Measurements from ENCODE around the gene KRT15. TPM values are rescaled to one million over a fixed set of nuclear protein-coding genes. Genes with fewer than 3 reads are reported as not detected.
A peak's percentile ranks its signal among the peaks of the same experiment; 100 is the strongest.

The KRT15 gene
- total RNA-seq, 4 donors from 2014 or later = 802 to 1,380 (median 1,140) TPM

DNA sequence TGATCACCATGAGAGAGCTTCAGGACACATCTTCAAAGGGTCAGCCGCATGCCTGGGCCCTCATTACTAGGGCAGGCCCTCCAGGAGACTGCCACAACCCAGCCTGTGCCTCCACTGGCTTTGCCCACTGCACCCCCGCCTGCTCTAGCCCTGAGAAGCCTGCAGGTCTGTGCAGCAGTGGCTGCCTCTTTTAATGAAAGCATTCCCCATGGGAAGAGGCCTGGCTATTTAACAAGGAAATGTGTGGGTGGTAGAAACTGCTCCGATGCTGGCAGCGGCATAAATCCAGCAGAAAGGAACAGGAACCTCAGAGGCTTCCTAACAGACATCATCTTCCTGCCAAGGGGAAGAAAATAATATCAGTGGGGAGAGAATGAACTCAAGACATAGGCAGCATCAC lies 51.1 kb downstream of the KRT15 start:
- 40 to 66% methylated on average over 4 of the region's 4 CpGs for WGBS, 2 donors
- intact Hi-C loops (cut with DNase I; ENCODE audit: low total_unique reads) = no loop called here
- no peak overlapping the region for H3K4me3 ChIP-seq (ENCODE audit: low read depth, poor library complexity, severe bottlenecking)
- TF ChIP-seq POLR2A (IDR thresholded peaks at IDR 0.05) (no peak), CTCF (IDR thresholded peaks at IDR 0.05) (no peak)
- DNase-seq (ENCODE audit: low spot score in 2 of 2) = no peak

GRCh38 chr17:41466988-41467387 lies 51.7 kb downstream of the KRT15 start, which contains the start of gene KRT32:
Gene KRT32, minus strand, starts transcription at chr17:41467386. Its CDS starts 61 bp downstream, at chr17:41467325.
- intact Hi-C loops (cut with DNase I; ENCODE audit: low total_unique reads) = no loop called here
- TF ChIP-seq POLR2A (IDR thresholded peaks at IDR 0.05) (no peak), CTCF (IDR thresholded peaks at IDR 0.05) (no peak)
- DNase-seq (ENCODE audit: low spot score in 2 of 2) = no peak
- WGBS, 2 donors = 88 to 91% methylated on average over 14 of the region's 14 CpGs
- no peak within 1 kb of the TSS for H3K4me3 ChIP-seq (ENCODE audit: low read depth, poor library complexity, severe bottlenecking)

DNA sequence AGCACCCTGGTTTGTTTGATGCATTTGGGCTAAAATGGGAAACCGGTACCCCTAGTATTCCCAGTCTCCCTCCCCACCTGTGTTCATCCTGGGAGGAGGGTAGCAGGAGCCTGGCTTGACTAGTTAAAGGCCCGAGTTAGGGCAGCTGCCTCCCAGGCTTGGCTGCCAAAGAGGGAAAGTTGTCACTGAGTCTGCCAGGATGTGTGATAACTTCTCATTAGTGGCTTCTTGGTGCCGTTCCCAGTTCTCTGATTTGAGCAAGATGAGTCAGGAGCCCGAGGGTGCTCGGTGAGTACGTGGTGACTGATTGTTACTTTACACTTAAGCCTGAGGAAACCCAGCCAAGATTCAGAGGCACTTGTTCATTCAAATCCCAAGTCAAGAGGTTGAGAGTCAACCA lies 54.0 kb downstream of the KRT15 start:
- TF ChIP-seq POLR2A (IDR thresholded peaks at IDR 0.05) = no peak
- TF ChIP-seq CTCF (IDR thresholded peaks at IDR 0.05) = no peak
- 15 to 20% methylated on average over 5 to 6 of the region's 6 CpGs for WGBS, 2 donors
- peak in 1 of 2 donors; percentile 87 for DNase-seq (ENCODE audit: low spot score in 2 of 2)
- intact Hi-C loops (cut with DNase I; ENCODE audit: low total_unique reads) = no loop called here
- no peak overlapping the region for H3K4me3 ChIP-seq (ENCODE audit: low read depth, poor library complexity, severe bottlenecking)

- TF ChIP-seq POLR2A (IDR thresholded peaks at IDR 0.05) = no peak
- no peak overlapping the region for H3K4me3 ChIP-seq (ENCODE audit: low read depth, poor library complexity, severe bottlenecking)
- WGBS, 2 donors = 85 to 88% methylated on average over 11 of the region's 11 CpGs
- intact Hi-C loops (cut with DNase I; ENCODE audit: low total_unique reads) = no loop called here
- DNase-seq (ENCODE audit: low spot score in 2 of 2) = no peak
These were observed 54.5 kb downstream of the KRT15 start for GRCh38 chr17:41464173-41464572.

DNA sequence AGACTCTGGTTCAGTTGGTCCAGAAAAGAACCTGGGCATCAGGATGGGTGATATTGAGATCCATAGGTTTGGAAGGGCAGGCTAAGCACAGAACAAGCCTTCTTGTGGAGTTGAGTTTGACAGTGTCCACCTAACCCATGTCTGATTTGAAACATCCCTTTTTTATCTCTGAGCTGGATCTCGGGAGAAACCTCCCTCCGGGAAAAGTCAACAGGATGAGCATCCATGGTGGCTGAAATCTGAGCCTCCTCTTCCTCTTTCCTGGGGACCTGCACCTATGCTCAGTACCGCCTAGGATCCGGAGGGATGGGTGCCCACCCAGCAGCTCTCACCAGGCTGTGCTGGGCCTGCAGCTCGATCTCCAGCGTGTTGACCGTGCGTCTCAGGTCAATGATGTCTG lies 54.9 kb downstream of the KRT15 start:
- intact Hi-C loops (cut with DNase I; ENCODE audit: low total_unique reads) = no loop called here
- TF ChIP-seq POLR2A (IDR thresholded peaks at IDR 0.05) = no peak
- TF ChIP-seq CTCF (IDR thresholded peaks at IDR 0.05) = no peak
- no peak overlapping the region for H3K4me3 ChIP-seq (ENCODE audit: low read depth, poor library complexity, severe bottlenecking)
- DNase-seq (ENCODE audit: low spot score in 2 of 2) = no peak
- 91 to 93% methylated on average over 8 of the region's 8 CpGs for WGBS, 2 donors

Small RNA genes within 50 kb of the gene (microRNA-seq; reads per million reads assigned to microRNA genes)
- gene MIR6510 (ENCODE audit: borderline number of aligned reads in 1 of 2, borderline replicate concordance in 2 of 2) = 11.5 to 17.6 reads per million in 2 donors

Other genes with a start within 250 kb of the KRT15 start
- gene KRTAP9-7, start 243.2 kb downstream of the KRT15 start, total RNA-seq = 10 to 100 TPM in 1 of 4 donors, under 1 TPM in 1, not detected in 2; 0.51 to 17.1 TPM
- 1 to 10 TPM in 1 of 4 donors, not detected in 3; 2.5 TPM for gene KRTAP29-1, start 216.0 kb downstream of the KRT15 start, total RNA-seq
- 1 to 10 TPM in 1 of 4 donors, not detected in 3; 5.9 TPM for gene KRTAP16-1, start 209.6 kb downstream of the KRT15 start, total RNA-seq
- 10 to 100 TPM in 1 of 4 donors, 1 to 10 TPM in 1, not detected in 2; 1.3 to 38.6 TPM for gene KRTAP17-1, start 203.2 kb downstream of the KRT15 start, total RNA-seq
- 10 to 100 TPM in 2 of 4 donors, under 1 TPM in 1, not detected in 1; 0.25 to 73.9 (median 11.0) TPM for gene KRT33A, start 168.1 kb downstream of the KRT15 start, total RNA-seq
- gene KRT33B, start 149.1 kb downstream of the KRT15 start, total RNA-seq = 100 to 1,000 TPM in 1 of 4 donors, 1 to 10 TPM in 1, under 1 TPM in 1, not detected in 1; 0.25 to 117 (median 4.4) TPM
- 100 to 1,000 TPM in 1 of 4 donors, 10 to 100 TPM in 1, 1 to 10 TPM in 1, under 1 TPM in 1; 0.72 to 143 (median 6.3) TPM for gene KRT34, start 136.6 kb downstream of the KRT15 start, total RNA-seq
- 100 to 1,000 TPM in 1 of 4 donors, 10 to 100 TPM in 3; 15.9 to 197 (median 24.1) TPM for gene KRT31, start 121.3 kb downstream of the KRT15 start, total RNA-seq
- gene KRT37, start 94.3 kb downstream of the KRT15 start, total RNA-seq = not detected
- 1 to 10 TPM in 2 of 4 donors, not detected in 2; 1.3 to 1.8 TPM for gene KRT38, start 77.9 kb downstream of the KRT15 start, total RNA-seq
- 10 to 100 TPM in 1 of 4 donors, under 1 TPM in 1, not detected in 2; 0.46 to 11.6 TPM for gene KRT32, start 51.5 kb downstream of the KRT15 start, total RNA-seq
- gene KRT35, start 37.7 kb downstream of the KRT15 start, total RNA-seq = under 1 TPM in 1 of 4 donors, not detected in 3; 0.84 TPM
- under 1 TPM in 1 of 4 donors, not detected in 3; 0.97 TPM for gene KRT36, start 29.0 kb downstream of the KRT15 start, total RNA-seq
- gene KRT13, start 13.3 kb downstream of the KRT15 start, total RNA-seq = under 1 TPM in 2 of 4 donors, not detected in 2; 0.19 to 0.46 TPM
- gene KRT19, start 9.4 kb upstream of the KRT15 start, total RNA-seq = 100 to 1,000 TPM in 3 of 4 donors, 10 to 100 TPM in 1; 96.0 to 482 (median 285) TPM
- gene KRT9, start 53.2 kb upstream of the KRT15 start, total RNA-seq = 1 to 10 TPM in 1 of 4 donors, under 1 TPM in 2, not detected in 1; 0.47 to 1.6 (median 0.91) TPM
- gene KRT14, start 68.0 kb upstream of the KRT15 start, total RNA-seq = 1,000 to 10,000 TPM; 4,210 to 7,487 (median 6,656) TPM
- 100 to 1,000 TPM in 1 of 4 donors, 10 to 100 TPM in 3; 79.2 to 447 (median 81.8) TPM for gene KRT16, start 93.9 kb upstream of the KRT15 start, total RNA-seq
- 1,000 to 10,000 TPM in 2 of 4 donors, 100 to 1,000 TPM in 2; 474 to 1,574 (median 971) TPM for gene KRT17, start 105.7 kb upstream of the KRT15 start, total RNA-seq
- 100 to 1,000 TPM; 211 to 299 (median 249) TPM for gene EIF1, start 170.0 kb upstream of the KRT15 start, total RNA-seq
- gene GAST, start 193.4 kb upstream of the KRT15 start, total RNA-seq = not detected
- gene HAP1, start 215.8 kb upstream of the KRT15 start, total RNA-seq = 1 to 10 TPM in 2 of 4 donors, under 1 TPM in 2; 0.75 to 1.8 (median 1.1) TPM

Data from lower leg skin (tissue), 4 donors.